VCaP (cell line): ENCODE measurements around the gene HEYL.
A peak's percentile ranks its signal among the peaks of the same experiment; 100 is the strongest.

Experiments used
- H3K27ac ChIP-seq: fragments of 450-650 bp; 2 replicates; pipeline ENCODE4 v1.5.1; 2017
- TF ChIP-seq, protein P1 (sequence below): fragments of 450-650 bp; conservative IDR thresholded peaks from 2 replicates; pipeline ENCODE4 v1.5.1; 2017; ENCODE audit warnings: mild to moderate bottlenecking, moderate library complexity

HEYL gene

DNA sequence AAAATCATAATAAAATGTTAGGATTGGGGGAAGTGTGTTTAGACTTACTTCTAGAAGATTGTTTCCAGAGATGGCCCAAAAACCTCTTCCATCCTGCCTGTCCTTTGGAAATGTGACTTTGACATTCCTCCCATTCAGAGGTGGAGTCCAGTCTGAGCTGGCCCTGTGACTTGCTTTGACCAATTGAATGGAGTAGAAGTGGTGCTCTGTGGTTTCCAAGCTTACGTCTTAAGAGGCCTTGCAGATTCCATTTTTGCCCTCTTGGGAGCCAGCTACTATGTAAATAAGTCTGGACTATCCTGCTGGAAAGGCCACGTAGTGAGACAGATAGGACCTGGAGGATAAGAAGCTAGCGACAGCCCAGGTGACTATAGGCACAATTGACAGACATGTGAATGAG, 33.8 kb upstream of the HEYL start:
- no peak overlapping the region for H3K27ac ChIP-seq
- TF ChIP-seq, protein P1, sequence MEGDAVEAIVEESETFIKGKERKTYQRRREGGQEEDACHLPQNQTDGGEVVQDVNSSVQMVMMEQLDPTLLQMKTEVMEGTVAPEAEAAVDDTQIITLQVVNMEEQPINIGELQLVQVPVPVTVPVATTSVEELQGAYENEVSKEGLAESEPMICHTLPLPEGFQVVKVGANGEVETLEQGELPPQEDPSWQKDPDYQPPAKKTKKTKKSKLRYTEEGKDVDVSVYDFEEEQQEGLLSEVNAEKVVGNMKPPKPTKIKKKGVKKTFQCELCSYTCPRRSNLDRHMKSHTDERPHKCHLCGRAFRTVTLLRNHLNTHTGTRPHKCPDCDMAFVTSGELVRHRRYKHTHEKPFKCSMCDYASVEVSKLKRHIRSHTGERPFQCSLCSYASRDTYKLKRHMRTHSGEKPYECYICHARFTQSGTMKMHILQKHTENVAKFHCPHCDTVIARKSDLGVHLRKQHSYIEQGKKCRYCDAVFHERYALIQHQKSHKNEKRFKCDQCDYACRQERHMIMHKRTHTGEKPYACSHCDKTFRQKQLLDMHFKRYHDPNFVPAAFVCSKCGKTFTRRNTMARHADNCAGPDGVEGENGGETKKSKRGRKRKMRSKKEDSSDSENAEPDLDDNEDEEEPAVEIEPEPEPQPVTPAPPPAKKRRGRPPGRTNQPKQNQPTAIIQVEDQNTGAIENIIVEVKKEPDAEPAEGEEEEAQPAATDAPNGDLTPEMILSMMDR, result no peak

DNA sequence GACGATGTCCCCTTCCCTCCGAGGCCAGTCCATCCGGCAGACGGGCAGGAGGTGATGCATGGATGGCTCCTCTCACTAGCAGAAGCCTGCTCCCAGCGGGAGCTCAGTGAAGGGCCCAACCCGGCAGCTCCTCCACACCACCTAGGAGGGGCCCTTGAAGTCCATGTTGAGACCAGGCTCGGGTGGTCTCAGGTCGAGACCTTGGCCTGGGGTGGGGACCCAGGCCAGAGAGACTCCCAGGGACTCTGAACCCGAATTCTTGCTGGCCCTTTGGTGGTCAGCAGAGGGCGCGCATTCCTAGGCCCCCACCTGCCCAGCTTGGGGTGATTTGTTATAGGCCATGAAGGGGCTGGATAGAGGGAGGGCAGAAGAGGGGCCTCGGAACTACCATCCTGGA, 33.1 kb upstream of the HEYL start:
- no peak overlapping the region for H3K27ac ChIP-seq
- TF ChIP-seq, protein P1, result peak; percentile 30; the same call in 1 of the 2 replicates

DNA sequence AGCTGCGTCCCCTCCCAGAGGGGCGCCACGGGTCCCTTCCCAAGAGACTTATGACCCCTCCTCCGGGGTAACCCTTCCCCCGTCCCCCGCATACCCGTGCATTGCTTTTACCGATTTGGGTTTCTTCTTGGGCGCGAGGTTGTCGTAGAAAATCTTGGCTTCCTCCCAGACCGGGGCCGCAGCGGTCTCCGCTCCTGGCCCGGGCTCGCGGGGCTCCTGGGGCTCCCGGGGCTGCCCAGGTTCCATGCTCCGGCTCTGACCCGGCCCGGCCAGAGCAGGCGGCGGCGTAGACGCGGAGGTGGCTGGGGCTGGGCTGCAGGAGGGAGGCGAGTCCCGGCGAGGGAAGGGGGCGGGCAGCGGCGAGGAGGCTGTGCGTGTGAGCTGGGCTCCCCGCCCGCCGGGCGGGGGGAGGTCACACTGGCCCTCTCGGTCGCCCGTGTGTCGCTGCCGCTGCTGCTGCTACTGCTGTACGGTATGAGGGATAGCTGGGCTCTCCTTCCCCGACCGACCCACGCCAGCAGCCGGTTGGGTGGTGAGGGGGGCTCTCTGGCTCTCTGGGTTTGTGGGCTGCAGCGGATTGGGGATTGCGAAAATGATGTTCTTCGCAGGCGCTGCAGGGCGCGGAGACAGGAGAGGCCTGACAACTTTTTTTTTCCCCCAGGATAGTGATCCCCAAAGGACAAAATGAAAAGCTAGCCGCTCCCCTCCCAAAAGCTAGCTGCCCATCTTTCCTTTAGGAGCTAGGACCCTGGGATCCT, 32.5 kb upstream of the HEYL start, which contains the start of gene NT5C1A:
Gene NT5C1A, minus strand, starts transcription at position 315 of the 758 bp plus-strand sequence. Its CDS starts 69 bp downstream, at position 246.
- H3K27ac ChIP-seq, result peak within 1 kb of the TSS; percentile 42; the same call in 1 of the 2 replicates
- TF ChIP-seq, protein P1, result no peak

DNA sequence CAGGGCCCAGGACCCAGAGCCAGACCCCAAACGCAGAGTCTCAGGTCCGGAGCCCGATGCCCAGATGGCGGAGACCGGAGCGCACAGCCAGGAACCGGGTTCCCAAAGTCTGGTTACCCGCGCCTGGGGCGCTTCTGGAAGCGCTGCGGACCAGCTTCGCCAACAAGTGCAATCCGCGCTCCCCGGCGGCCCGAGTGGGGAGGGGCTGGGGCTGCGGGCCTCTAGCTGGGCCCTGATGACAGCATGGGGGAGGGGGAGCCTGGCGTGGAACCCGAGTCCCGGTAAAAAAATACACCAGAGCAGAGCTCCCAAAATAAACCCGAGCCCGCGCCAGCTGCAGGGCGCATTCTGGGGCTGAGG, 32.0 kb upstream of the HEYL start:
- TF ChIP-seq, protein P1, result no peak
- peak overlapping the region; percentile 42; the same call in 1 of the 2 replicates for H3K27ac ChIP-seq

DNA sequence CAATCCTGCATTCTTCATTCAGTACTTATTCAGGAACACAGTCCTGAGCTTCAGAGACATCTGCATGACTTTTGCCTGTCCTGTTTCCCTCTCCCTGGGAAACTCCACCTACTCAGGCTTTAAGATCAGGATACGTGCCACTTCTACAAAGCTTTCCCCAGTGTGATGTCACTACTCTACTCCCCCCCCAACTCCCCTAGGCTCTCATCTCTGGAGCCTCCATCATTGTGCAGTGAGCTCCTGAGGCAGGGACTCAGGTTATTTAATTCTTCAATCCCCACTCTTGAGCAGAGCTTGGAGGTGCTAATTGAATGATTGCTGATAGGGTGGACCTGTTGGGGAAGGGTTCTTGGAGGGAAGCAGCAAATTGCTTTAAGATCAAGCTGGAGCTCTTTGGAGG, 31.2 kb upstream of the HEYL start:
- no peak overlapping the region for H3K27ac ChIP-seq
- TF ChIP-seq, protein P1, result no peak

DNA sequence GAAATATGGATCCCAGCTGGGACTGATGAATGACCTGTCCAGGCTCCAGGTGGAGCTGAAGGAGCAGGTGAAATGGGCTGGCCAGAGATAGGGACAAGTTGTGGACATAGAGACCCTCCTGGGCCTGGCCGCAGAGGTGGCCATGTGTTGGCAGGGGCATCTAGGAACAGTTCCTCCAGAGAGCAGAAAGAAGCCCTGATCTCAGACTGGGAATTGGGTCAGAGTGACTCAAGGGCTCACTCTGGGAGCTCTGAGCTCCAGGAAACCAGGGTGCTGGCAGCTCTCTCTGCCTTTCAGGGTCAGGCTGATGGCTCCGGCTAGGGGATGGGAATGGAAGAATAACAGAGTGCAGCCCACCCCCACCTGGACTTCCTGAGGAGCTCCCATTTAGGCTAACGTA, 29.5 kb upstream of the HEYL start:
- no peak overlapping the region for H3K27ac ChIP-seq
- TF ChIP-seq, protein P1, result no peak

DNA sequence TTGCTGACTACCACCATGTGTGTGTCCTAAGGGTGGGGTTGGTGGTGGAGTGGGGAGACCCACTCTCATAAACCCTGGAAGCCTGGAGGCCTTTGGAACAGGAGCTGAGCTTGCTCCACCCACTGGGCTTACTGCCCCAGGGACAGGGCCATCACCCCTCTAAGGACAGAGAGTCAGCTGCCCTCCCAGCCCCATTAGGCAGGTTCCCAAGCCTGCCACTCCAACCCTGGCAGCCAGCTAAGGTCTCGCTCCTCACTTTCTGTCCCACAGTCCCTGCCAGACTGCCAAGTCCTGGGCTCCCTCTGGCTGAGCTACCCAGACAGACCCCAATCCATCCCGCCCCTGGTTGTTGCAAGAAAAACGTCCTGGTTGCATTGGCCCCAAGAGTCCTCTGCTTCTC, 28.7 kb upstream of the HEYL start:
- H3K27ac ChIP-seq, result no peak overlapping the region
- TF ChIP-seq, protein P1, result no peak
